Measurements from ENCODE around the gene XCL2.

GRCh38 chr1:168581817-168582572 is 38.2 kb upstream of the XCL2 start:
- no peak for TF ChIP-seq CTCF (IDR thresholded peaks at IDR 0.05)
- TF ChIP-seq POLR2A (IDR thresholded peaks at IDR 0.05): no peak

All from sigmoid colon (tissue), 3 donors.